Loucy (cell line): Measurements from ENCODE around the gene CDS1.

ENCODE experiments used
- H2AFZ ChIP-seq: fragments of 200-600 bp; sonication (generic); 2 replicates; pipeline ENCODE4 v1.6.0; 2016; ENCODE audit warnings: antibody characterized with exemption, mild to moderate bottlenecking, low read length, moderate library complexity
- H3F3A ChIP-seq: fragments of 200-600 bp; 2 replicates; pipeline ENCODE4 v1.6.0; 2016; ENCODE audit warnings: antibody characterized with exemption, low read depth, mild to moderate bottlenecking
- H3K27me3 ChIP-seq: fragments of 200-600 bp; sonication (generic); 2 replicates; pipeline ENCODE4 v1.6.1; 2014; ENCODE audit warnings: low read length, mild to moderate bottlenecking; ENCODE audit not compliant: insufficient read depth, poor library complexity, severe bottlenecking
- H3K36me3 ChIP-seq: fragments of 200-600 bp; sonication (generic); 2 replicates; pipeline ENCODE4 v1.6.1; 2016; ENCODE audit warnings: low read length; ENCODE audit not compliant: insufficient read depth
- H3K4me1 ChIP-seq: fragments of 200-600 bp; sonication (generic); 2 replicates; pipeline ENCODE4 v1.5.1; 2014; ENCODE audit warnings: low read length, mild to moderate bottlenecking; ENCODE audit not compliant: insufficient read depth, poor library complexity, severe bottlenecking
- H3K4me2 ChIP-seq: fragments of 200-600 bp; sonication (generic); 2 replicates; pipeline ENCODE4 v1.6.0; 2014; ENCODE audit warnings: antibody characterized with exemption, low read length, low read depth, mild to moderate bottlenecking; ENCODE audit not compliant: poor library complexity, severe bottlenecking
- H3K4me3 ChIP-seq: fragments of 200-600 bp; sonication (generic); 2 replicates; pipeline ENCODE4 v1.5.1; 2014; ENCODE audit warnings: low read length, mild to moderate bottlenecking, mixed read lengths; ENCODE audit not compliant: poor library complexity, severe bottlenecking
- H3K79me2 ChIP-seq: fragments of 200-600 bp; sonication (generic); 2 replicates; pipeline ENCODE4 v1.6.1; 2014; ENCODE audit warnings: low read length; ENCODE audit not compliant: insufficient read depth
- H3K9ac ChIP-seq: fragments of 200-600 bp; sonication (generic); 2 replicates; pipeline ENCODE4 v1.6.0; 2014; ENCODE audit warnings: mild to moderate bottlenecking, low read depth, low read length, moderate library complexity; ENCODE audit not compliant: poor library complexity, severe bottlenecking
- H3K9me2 ChIP-seq: fragments of 200-600 bp; sonication (generic); replicated peaks from 2 replicates; pipeline ENCODE4 v1.6.1; 2016; ENCODE audit warnings: low read depth, low read length, mixed read lengths
- H3K9me3 ChIP-seq: fragments of 200-600 bp; sonication (generic); 2 replicates; pipeline ENCODE4 v1.6.1; 2014; ENCODE audit warnings: mild to moderate bottlenecking, antibody characterized with exemption, low read length, low read depth; ENCODE audit not compliant: insufficient read depth
- H4K20me1 ChIP-seq: fragments of 200-600 bp; sonication (generic); 2 replicates; pipeline ENCODE4 v1.6.0; 2014; ENCODE audit warnings: antibody characterized with exemption, low read length, mild to moderate bottlenecking; ENCODE audit not compliant: insufficient read depth, poor library complexity, severe bottlenecking
- CTCF ChIP-seq: fragments of 200-600 bp; sonication (generic); conservative IDR thresholded peaks from 2 replicates; pipeline ENCODE4 v1.5.1; 2014; ENCODE audit warnings: mild to moderate bottlenecking, antibody characterized with exemption, low read length
- EZH2phosphoT487 ChIP-seq: fragments of 200-600 bp; IDR thresholded peaks from 2 replicates; pipeline ENCODE4 v1.6.1; 2018; ENCODE audit warnings: antibody characterized with exemption, mild to moderate bottlenecking, moderate library complexity, borderline replicate concordance

Gene CDS1

GRCh38 chr4:84579403-84579776 lies 3.5 kb upstream of the CDS1 start:
- TF ChIP-seq EZH2phosphoT487 (no peak), CTCF (no peak)
- H3K4me3 ChIP-seq, result no peak overlapping the region

GRCh38 chr4:84582302-84582987 lies 482 bp upstream of the CDS1 start:
- Histone ChIP-seq H4K20me1 (no peaks in the 10 kb centered on the region), H3K4me3 (no peak overlapping the region), H3K4me2 (no peak overlapping the region), H3K9ac (no peak overlapping the region), H3K36me3 (no peaks in the 10 kb centered on the region), H3K9me2 (no peaks in the 10 kb centered on the region), H3K79me2 (no peaks in the 10 kb centered on the region), H3K27me3 (no peaks in the 10 kb centered on the region), H3K4me1 (no peaks in the 10 kb centered on the region), H2AFZ (no peak overlapping the region), H3F3A (no peaks in the 10 kb centered on the region), H3K9me3 (no peaks in the 10 kb centered on the region)
- TF ChIP-seq EZH2phosphoT487, result no peak
- no peak for TF ChIP-seq CTCF

More at GRCh38 chr4:84579403-84579776, 3.5 kb upstream of the CDS1 start:
- Histone ChIP-seq H3K27me3 (no peaks in the 10 kb centered on the region), H3F3A (no peaks in the 10 kb centered on the region), H3K9me3 (no peaks in the 10 kb centered on the region), H3K4me1 (no peaks in the 10 kb centered on the region), H3K36me3 (no peaks in the 10 kb centered on the region), H2AFZ (no peak overlapping the region), H4K20me1 (no peaks in the 10 kb centered on the region), H3K9me2 (no peaks in the 10 kb centered on the region), H3K9ac (no peak overlapping the region), H3K4me2 (no peak overlapping the region), H3K79me2 (no peaks in the 10 kb centered on the region)

- no peak overlapping the region for H2AFZ ChIP-seq
- TF ChIP-seq CTCF, result no peak
- no peak for TF ChIP-seq EZH2phosphoT487
- no peaks in the 10 kb centered on the region for H3K27me3 ChIP-seq
- no peaks in the 10 kb centered on the region for H3F3A ChIP-seq
- H3K9me2 ChIP-seq, result no peaks in the 10 kb centered on the region
- H3K79me2 ChIP-seq, result no peaks in the 10 kb centered on the region
- no peaks in the 10 kb centered on the region for H4K20me1 ChIP-seq
- H3K9ac ChIP-seq, result no peak overlapping the region
- no peaks in the 10 kb centered on the region for H3K36me3 ChIP-seq
- no peaks in the 10 kb centered on the region for H3K9me3 ChIP-seq
- no peak overlapping the region for H3K4me3 ChIP-seq
- H3K4me2 ChIP-seq, result no peak overlapping the region
- H3K4me1 ChIP-seq, result no peaks in the 10 kb centered on the region
Measured at GRCh38 chr4:84583876-84584380, 1.0 kb downstream of the CDS1 start.
